HepG2 (cell line): ENCODE measurements around the gene ENO1. TPM values are rescaled to one million over a fixed set of nuclear protein-coding genes. Genes with fewer than 3 reads are reported as not detected.

Experiments used
- BCL6 ChIP-seq: IDR thresholded peaks from 2 replicates; pipeline ENCODE4 v1.6.1; 2016; ENCODE audit warnings: missing genetic modification reagents, missing compliant biosample characterization
- BRD4 ChIP-seq: sonication (generic); formaldehyde crosslinking; IDR thresholded peaks from 2 replicates; pipeline ENCODE4 v1.4.0; 2020; ENCODE audit warnings: missing genetic modification reagents
- EP300 ChIP-seq, 3 experiments: sonication (generic) in 1 of 3; formaldehyde crosslinking in 1 of 3; IDR thresholded peaks; 2 replicates each; pipeline versions ENCODE4 v1.5.1 to v1.6.1; 2011 to 2020; ENCODE audit warnings: low read depth in 2 of 3, low read length in 2 of 3, borderline replicate concordance in 1 of 3, improper control_type of control experiment in 1 of 3, mild to moderate bottlenecking in 1 of 3, missing genetic modification reagents in 1 of 3, moderate library complexity in 1 of 3
- FLYWCH1 ChIP-seq: sonication (generic); formaldehyde crosslinking; IDR thresholded peaks from 2 replicates; pipeline ENCODE4 v1.8.1; 2023; ENCODE audit warnings: mild to moderate bottlenecking, missing genetic modification reagents
- FOXJ3 ChIP-seq: sonication (generic); formaldehyde crosslinking; IDR thresholded peaks from 2 replicates; pipeline ENCODE4 v1.4.0; 2020; ENCODE audit warnings: missing genetic modification reagents, mild to moderate bottlenecking, borderline replicate concordance
- MTF1 ChIP-seq: sonication (generic); formaldehyde crosslinking; IDR thresholded peaks from 2 replicates; pipeline ENCODE4 v1.5.0; 2020; ENCODE audit warnings: missing genetic modification reagents
- MXD3 ChIP-seq: IDR thresholded peaks from 2 replicates; pipeline ENCODE4 v1.6.1; 2016; ENCODE audit warnings: mild to moderate bottlenecking, missing biosample characterization, missing genetic modification reagents
- PAXIP1 ChIP-seq: sonication (generic); formaldehyde crosslinking; conservative IDR thresholded peaks from 2 replicates; pipeline ENCODE4 v1.4.0; 2020; ENCODE audit warnings: mild to moderate bottlenecking, missing genetic modification reagents, moderate library complexity
- POGZ ChIP-seq: sonication (generic); formaldehyde crosslinking; IDR thresholded peaks from 2 replicates; pipeline ENCODE4 v1.4.0; 2020; ENCODE audit warnings: mild to moderate bottlenecking, missing genetic modification reagents
- SNAPC4 ChIP-seq: sonication (generic); formaldehyde crosslinking; IDR thresholded peaks from 2 replicates; pipeline ENCODE4 v1.4.0; 2020; ENCODE audit warnings: mild to moderate bottlenecking, missing genetic modification reagents
- ZNF225 ChIP-seq: sonication (generic); formaldehyde crosslinking; IDR thresholded peaks from 2 replicates; pipeline ENCODE4 v1.4.0; 2020; ENCODE audit warnings: mild to moderate bottlenecking, missing genetic modification reagents
- ZNF317 ChIP-seq: sonication (generic); formaldehyde crosslinking; IDR thresholded peaks from 2 replicates; pipeline ENCODE4 v1.5.0; 2020; ENCODE audit warnings: mild to moderate bottlenecking, missing genetic modification reagents
- ZNF607 ChIP-seq: sonication (generic); formaldehyde crosslinking; IDR thresholded peaks from 2 replicates; pipeline ENCODE4 v1.5.1; 2020; ENCODE audit warnings: missing genetic modification reagents, mild to moderate bottlenecking, borderline replicate concordance
- polyA plus RNA-seq, 8 experiments: library from polyadenylated mRNA; depleted of rRNA in 3 of 8; stranded (reverse) in 7 of 8; unstranded in 1 of 8; fragments of >200 nt; fragmentation: Illumina TruSeq in 4 of 8; extraction: Trizol in 4 of 8; gene quantifications; 2 replicates each; pipeline versions ENCODE4 v1.2.1 to v1.2.3, GENCODE V29; 2011 to 2016; ENCODE audit warnings: low read depth in 4 of 8, missing spikeins in 1 of 8, mixed read lengths in 1 of 8; ENCODE audit not compliant: insufficient read depth in 1 of 8
- total RNA-seq, 5 experiments: library from RNA; depleted of rRNA; stranded (reverse); fragments of >200 nt; fragmentation: Illumina TruSeq; extraction: Trizol; gene quantifications; 2 replicates each; pipeline ENCODE4 v1.2.3, GENCODE V29; 2016; ENCODE audit warnings: low read depth in 1 of 5
- TF ChIP-seq, protein P1 (sequence below): IDR thresholded peaks from 2 replicates; pipeline ENCODE4 v1.6.1; 2012; ENCODE audit warnings: inconsistent platforms

ENO1 gene
- total and polyA plus RNA-seq, 2 of the 13 experiments (the other 11 are each of a cell fraction or from before 2014, with no cell fraction given) = 1,559 to 3,103 TPM

- no peak for TF ChIP-seq PAXIP1 (CRISPR knock-in tag)
- 0 out of 2 replicates have a peak, but pooled peaks have one; percentile 33 for TF ChIP-seq BCL6
- TF ChIP-seq MTF1 (CRISPR knock-in tag) = no peak
- peak; percentile 56; the same call in 1 of the 2 replicates for TF ChIP-seq BRD4 (CRISPR knock-in tag)
- TF ChIP-seq SNAPC4 = no peak
- no peak for TF ChIP-seq ZNF225 (CRISPR knock-in tag)
- peak; percentile 29; the same call in 1 of the 2 replicates for TF ChIP-seq ZNF607 (CRISPR knock-in tag)
- peak; percentile 35; the same call in 1 of the 2 replicates for TF ChIP-seq MXD3 (CRISPR knock-in tag)
- TF ChIP-seq ZNF317 (CRISPR knock-in tag) = no peak
- no peak for TF ChIP-seq EP300 (IDR thresholded peaks at IDR 0.05; ENCODE audit: low read depth in 2 of 2, low read length in 2 of 2)
- no peak for TF ChIP-seq EP300 (CRISPR knock-in tag; IDR thresholded peaks at IDR 0.05; ENCODE audit: borderline replicate concordance)
- TF ChIP-seq POGZ (CRISPR knock-in tag) = peak; percentile 52
- no peak for TF ChIP-seq FOXJ3 (CRISPR knock-in tag)
- no peak for TF ChIP-seq FLYWCH1
- TF ChIP-seq, protein P1, sequence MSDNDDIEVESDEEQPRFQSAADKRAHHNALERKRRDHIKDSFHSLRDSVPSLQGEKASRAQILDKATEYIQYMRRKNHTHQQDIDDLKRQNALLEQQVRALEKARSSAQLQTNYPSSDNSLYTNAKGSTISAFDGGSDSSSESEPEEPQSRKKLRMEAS = peak; percentile 58
Observed at GRCh38 chr1:8817412-8818324, 60.8 kb downstream of the ENO1 start, which contains the start of gene RERE (continued).
